GM12875 (cell line): Measurements from ENCODE around the gene PCP4L1.

ENCODE experiments used
- H3K4me3 ChIP-seq: one replicate; pipeline ENCODE4 v1.5.1; 2011; ENCODE audit warnings: low read depth, low read length, control low read depth
- CTCF ChIP-seq: IDR thresholded peaks from 2 replicates; pipeline ENCODE4 v1.5.1; 2011; ENCODE audit warnings: low read depth, mild to moderate bottlenecking, control low read depth, inconsistent platforms, low read length, moderate library complexity, borderline replicate concordance; ENCODE audit not compliant: insufficient read depth

PCP4L1 gene

GRCh38 chr1:161261261-161262235, 3.0 kb downstream of the PCP4L1 start:
- H3K4me3 ChIP-seq = no peak overlapping the region

GRCh38 chr1:161265305-161265704, 6.8 kb downstream of the PCP4L1 start:
- TF ChIP-seq CTCF = no peak
- H3K4me3 ChIP-seq = no peak overlapping the region

More at GRCh38 chr1:161261261-161262235, 3.0 kb downstream of the PCP4L1 start:
- no peak for TF ChIP-seq CTCF

- no peak overlapping the region for H3K4me3 ChIP-seq
- no peak for TF ChIP-seq CTCF
Observed at GRCh38 chr1:161266202-161266601, 7.7 kb downstream of the PCP4L1 start.

- TF ChIP-seq CTCF = no peak
- no peak overlapping the region for H3K4me3 ChIP-seq
Observed at GRCh38 chr1:161266836-161267235, 8.3 kb downstream of the PCP4L1 start.

GRCh38 chr1:161267321-161267720, 8.8 kb downstream of the PCP4L1 start:
- TF ChIP-seq CTCF = no peak
- no peak overlapping the region for H3K4me3 ChIP-seq

- no peak for TF ChIP-seq CTCF
- no peak overlapping the region for H3K4me3 ChIP-seq
Observed at GRCh38 chr1:161273402-161273801, 14.9 kb downstream of the PCP4L1 start.

GRCh38 chr1:161274874-161275273, 16.3 kb downstream of the PCP4L1 start:
- no peak for TF ChIP-seq CTCF
- no peak overlapping the region for H3K4me3 ChIP-seq
